GM21526 (cell line): ENCODE measurements around the gene AJM1.
A peak's percentile ranks its signal among the peaks of the same experiment; 100 is the strongest.
"Not testable (repeated sequence)": the region's sequence is repeated elsewhere in the genome, so short reads cannot be mapped to it uniquely, and the experiment has no call there.

Experiments
- ATAC-seq: cut with Tn5 transposase; IDR thresholded peaks from one replicate; pipeline ENCODE4 v1.9.1; 2021; ENCODE audit warnings: moderate library complexity; ENCODE audit not compliant: unreplicated experiment, low FRiP score

The AJM1 gene

DNA sequence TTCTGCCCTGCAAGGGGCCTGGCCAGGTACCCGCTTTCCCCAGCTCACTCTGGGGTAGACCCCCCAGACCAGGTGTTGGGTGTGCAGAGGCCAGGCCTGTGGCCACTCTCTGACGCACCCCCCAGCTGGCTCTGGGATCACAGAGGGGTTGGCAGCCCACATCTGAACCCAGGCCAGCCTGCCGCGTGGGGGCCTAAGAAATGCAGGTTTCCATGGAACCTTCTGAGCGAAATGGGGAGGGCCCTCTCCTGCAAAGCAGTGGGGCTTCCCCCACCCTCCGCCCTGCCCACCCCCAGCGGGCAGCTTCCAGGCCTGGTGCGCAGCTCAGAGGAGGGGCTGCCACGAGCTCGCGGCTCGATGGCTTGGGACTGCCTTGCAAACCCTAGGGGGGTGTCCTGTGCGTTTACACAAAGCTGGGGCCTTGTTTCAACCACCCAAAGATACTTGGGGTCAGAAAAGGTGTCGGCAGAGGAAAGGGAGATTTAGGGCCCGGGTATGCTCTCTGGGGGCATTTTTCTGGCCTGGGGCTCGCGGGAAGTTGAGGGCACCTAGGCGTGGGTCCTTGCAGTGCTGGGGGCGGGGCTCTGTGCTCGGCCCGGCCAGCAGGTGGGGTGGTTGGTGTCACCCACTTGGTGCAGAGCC is 1.0 kb downstream of the AJM1 start:
- not testable (repeated sequence) for ATAC-seq

DNA sequence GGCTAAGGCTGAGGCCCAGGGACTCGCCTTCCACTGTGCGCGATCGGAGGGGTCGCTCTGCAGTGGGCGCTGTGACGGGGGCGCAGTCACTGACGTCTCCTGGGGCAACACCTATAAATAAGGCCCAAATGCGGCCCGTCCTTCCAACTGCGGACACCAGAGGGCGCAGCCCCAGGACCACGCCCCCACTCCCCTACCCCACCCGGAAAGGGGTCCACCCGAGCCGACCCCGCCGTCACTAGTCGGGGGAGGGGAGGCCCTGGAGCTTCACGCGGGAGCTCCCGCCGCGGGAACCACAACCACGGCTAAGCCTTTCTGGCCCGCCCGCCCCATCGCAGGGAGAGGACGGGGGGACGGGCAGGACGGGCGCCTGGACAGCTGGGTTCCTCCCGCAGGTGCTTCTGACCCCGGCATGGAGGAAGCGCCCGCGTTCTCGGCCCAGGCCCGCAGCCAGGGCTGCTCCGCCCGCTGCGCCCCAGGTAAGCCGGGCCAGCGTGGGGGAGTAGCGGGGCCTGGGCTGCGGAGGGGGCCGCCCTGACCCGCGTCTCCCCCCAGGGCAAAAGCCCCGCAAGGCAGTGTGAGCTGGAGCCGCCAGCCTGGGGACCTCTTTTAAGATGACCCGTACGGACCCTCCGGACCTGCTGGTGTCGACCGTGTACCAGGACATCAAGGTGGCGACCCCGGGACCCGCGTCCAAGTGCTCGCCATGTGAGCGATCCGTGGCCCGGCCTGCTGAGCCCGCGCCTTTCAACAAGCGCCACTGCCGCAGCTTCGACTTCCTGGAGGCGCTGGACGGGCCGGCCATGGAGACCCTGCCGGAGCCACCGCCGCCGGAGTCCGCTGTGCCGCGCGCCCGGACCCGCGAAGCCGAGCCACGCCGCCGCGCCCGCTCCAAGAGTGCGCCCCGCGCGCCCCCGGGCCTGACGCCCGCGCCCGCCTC is 1.8 kb downstream of the AJM1 start:
- not testable (repeated sequence) for ATAC-seq

- no peak for ATAC-seq
Measured at GRCh38 chr9:136844761-136845464, 2.6 kb downstream of the AJM1 start.

DNA sequence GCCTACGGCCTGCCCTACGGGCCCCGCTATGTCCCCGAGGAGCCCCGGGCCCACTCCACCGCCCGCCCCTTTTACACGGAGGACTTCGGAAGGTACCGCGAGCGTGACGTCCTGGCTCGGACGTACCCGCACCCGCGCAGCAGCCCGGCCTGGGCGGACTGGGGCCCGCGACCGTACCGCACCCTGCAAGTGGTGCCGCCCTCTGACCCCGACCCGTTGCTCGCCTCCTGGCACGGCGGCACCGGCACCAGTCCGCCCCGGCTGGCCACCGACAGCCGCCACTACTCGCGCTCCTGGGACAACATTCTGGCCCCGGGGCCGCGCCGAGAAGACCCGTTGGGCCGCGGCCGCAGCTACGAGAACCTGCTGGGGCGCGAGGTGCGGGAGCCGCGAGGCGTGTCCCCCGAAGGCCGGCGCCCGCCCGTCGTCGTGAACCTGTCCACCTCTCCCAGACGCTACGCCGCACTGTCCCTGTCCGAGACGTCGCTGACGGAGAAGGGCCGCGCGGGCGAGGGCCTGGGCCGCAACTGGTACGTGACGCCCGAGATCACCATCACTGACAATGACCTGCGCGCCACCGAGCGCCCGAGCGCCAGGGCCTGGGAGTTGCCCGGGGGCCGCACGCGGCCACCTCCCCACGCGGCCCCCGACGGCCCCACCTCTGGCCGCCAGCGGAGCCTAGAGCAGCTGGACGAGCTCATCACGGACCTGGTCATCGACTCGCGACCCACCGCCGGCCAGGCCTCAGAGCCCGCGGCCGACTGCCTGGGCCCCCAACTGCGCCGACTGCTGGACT is 3.4 kb downstream of the AJM1 start:
- no peak for ATAC-seq

- no peak for ATAC-seq
Measured at GRCh38 chr9:136846376-136847087, 4.3 kb downstream of the AJM1 start.

DNA sequence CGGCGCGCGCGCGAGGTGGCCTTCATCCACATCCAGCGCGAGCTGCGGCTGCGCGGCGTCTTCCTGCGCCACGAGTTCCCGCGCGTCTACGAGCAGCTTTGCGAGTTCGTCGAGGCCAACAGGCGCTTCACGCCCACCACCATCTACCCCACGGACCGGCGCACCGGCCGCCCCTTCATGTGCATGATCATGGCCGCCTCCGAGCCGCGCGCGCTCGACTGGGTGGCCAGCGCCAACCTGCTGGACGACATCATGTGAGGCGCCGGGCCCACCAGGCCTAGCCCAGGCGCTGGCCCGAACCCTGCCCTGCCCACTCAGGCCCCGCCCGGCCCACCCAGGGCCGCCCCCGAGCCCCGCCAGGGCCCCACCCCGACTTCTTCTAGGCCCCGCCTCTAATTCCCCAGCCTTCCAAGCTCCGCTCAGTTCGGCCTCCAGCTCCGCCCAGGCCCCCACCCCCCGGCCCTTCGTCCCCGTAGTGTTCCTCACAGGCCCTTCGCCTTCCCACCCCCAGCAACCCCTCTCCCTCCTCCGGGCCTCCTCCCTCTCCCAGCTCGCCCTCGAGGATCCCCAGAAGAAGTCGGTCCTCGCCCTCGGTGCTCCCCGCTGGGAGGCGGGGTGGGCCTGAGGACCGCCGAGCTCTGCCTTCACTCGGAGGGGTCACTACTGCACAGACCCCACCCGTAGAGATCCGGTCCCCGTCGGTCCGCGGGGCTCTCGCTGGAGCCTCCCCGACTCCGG is 5.0 kb downstream of the AJM1 start:
- ATAC-seq: no peak

DNA sequence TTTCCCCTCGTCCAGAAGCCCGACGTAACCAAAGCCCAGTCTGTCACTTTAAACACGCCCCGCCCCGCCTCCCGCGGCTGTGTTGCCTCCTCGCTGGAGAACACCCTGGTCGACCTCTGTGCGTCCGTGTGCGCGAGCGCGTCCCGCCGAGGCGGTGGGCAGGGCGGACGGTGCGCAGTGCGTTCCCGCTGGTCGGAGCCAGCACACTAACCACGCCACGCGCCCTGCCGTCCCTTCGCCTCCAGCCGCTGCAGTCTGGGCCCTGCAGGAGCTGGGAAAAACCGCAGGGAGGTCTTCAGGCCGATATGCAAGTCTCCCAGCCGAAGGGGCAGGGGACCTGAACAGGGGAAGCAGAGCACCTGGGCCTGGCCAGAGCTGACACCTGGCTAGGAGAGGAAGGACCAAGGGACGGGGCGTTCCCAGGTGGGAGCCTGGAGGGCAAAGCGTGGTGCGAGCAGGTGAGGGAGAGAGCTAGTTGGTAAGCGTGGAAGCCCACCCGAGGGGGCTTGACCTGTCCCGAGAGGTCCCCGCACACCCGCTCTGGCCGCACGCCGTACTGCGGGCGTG is 5.6 kb downstream of the AJM1 start:
- no peak for ATAC-seq

- ATAC-seq: no peak
Measured at GRCh38 chr9:136848393-136849037, 6.2 kb downstream of the AJM1 start.

GRCh38 chr9:136849038-136849959 is 7.0 kb downstream of the AJM1 start, which contains the start of gene PHPT1:
Gene PHPT1 (plus strand): TSS chr9:136849409. CDS start chr9:136849431, 22 bp downstream.
- ATAC-seq: peak; percentile 79

- ATAC-seq: no peak
Measured at GRCh38 chr9:136849960-136850865, 7.9 kb downstream of the AJM1 start.

DNA sequence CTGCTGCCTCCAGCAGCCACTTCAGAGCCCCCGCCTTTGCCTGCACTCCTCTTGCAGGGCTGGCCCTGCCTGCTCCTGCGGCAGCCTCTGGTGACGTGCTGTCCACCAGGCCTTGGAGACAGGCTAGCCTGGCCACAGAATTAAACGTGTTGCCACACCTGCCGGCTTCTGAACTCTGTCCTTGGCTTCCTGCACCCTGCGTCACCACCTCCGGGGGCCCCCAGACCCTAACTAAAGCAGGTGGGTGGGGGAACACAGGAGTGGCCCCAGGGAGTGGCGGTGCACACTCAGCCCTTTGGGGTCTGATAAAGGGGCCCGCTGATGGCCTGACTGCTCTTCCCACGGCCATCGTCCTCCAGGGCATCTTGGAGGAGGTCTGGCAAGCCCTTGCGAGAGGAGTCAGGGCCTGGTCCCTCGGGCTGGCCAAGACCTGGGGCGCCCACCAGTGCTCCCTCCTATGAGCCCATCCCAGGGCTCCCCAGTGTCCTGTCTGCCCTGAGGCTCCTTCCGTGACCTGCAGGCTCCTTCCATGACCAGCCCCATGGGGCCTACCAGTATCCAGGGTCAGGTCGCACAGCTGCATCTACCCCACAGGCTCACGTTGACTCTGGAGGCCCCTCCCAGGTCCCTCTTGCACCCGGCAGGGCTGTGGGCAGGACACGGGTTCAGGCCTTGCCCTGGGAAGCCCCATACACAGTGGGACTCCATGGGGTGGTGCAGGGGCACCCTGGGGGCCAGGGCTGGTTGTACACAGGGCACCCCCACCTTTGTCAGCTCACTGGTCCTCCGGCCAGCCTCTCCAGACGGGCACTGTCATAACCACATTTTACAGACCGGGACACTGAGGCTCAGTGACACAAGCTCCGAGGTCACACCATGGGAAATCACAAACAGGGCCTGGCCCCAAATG is 8.8 kb downstream of the AJM1 start:
- ATAC-seq: no peak

GRCh38 chr9:136851941-136852663 is 9.8 kb downstream of the AJM1 start, which contains the start of gene MAMDC4:
Gene MAMDC4 (plus strand): TSS chr9:136852346. CDS start chr9:136852417, 71 bp downstream.
- no peak for ATAC-seq

GRCh38 chr9:136852664-136853595 is 10.7 kb downstream of the AJM1 start:
- no peak for ATAC-seq
